ENCODE data around the gene CEP55.
"Not testable (repeated sequence)": the region's sequence is repeated elsewhere in the genome, so short reads cannot be mapped to it uniquely, and the experiment has no call there.

CEP55 gene

DNA sequence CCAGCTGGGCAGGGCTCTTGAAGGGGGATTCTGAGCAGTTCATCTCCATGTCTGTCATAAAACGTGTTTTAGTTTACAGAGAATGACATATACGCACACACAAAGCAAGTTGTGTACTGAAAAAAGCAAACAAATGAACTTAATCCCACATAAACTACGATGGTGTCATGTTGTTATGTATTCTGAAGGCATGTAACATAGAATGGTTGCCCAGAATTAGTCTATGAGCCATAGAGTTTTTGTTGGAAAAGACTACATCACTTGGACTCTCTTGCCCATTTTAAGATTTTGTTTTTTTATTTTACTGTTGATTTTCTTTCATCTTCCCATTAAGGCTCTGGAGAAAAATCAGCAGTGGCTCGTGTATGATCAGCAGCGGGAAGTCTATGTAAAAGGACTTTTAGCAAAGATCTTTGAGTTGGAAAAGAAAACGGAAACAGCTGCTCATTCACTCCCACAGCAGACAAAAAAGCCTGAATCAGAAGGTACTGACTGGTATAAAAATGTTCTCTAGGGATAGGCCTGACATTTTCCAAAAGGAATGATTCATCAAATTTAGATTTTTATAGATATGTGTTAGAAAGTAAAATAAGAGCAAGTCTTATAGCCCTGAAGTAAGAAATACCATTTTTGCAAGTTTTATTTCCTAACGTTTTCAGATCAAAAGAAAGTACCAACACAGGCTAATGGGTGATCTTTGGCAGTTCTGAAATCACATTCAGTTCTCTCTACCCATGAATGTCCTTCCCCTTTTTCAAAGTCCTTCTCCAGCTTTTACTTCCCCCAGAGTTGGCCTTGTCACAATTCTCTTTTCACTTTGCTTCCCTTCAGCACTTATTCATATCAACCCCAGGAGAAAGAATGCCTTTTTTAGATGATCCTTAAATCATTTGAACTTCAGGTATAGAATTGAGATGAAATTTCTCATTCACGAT, 18.9 kb downstream of the CEP55 start:
- H3K36me3 ChIP-seq (ENCODE audit: insufficient read depth, low read length) = no peaks in the 10 kb centered on the region
- H3K27ac ChIP-seq (ENCODE audit: low read depth, low read length) = no peak overlapping the region

DNA sequence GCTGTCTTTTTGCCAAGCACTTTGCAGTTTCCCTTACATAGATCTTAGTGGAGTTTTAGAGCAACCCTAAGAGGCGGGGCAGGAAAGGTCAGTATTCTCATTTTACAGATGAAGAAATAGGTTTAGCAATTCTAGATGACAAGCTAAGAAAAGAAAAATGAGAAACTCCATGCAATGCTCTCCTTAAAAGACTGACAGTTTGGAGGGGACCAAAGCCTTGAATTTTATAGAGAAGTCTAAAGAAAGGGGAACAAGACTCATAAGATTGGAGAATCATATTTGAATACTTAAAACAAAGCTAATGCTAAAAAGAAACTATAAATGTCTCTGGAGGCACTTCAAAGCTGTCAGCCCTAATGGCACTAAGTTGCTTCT, 19.6 kb downstream of the CEP55 start:
- Histone ChIP-seq H3K27ac (ENCODE audit: low read depth, low read length) (no peak overlapping the region), H3K9me3 (ENCODE audit: low read length) (no peaks in the 10 kb centered on the region), H3K4me1 (ENCODE audit: insufficient read depth, low read length) (no peaks in the 10 kb centered on the region), H3K27me3 (ENCODE audit: control insufficient read depth in 1 of 2, insufficient read depth in 2 of 2, low read length in 2 of 2) (no peaks in the 10 kb centered on the region), H3K36me3 (ENCODE audit: insufficient read depth, low read length) (no peaks in the 10 kb centered on the region), H3K9ac (ENCODE audit: low read length) (no peak overlapping the region), H3K4me3 (ENCODE audit: low read depth in 1 of 2, low read length in 2 of 2) (no peak overlapping the region)

More for the DNA sequence above, 18.9 kb downstream of the CEP55 start:
- Histone ChIP-seq H3K27me3 (ENCODE audit: control insufficient read depth in 1 of 2, insufficient read depth in 2 of 2, low read length in 2 of 2) (no peaks in the 10 kb centered on the region), H3K4me3 (ENCODE audit: low read depth in 1 of 2, low read length in 2 of 2) (no peak overlapping the region), H3K9me3 (ENCODE audit: low read length) (no peaks in the 10 kb centered on the region), H3K4me1 (ENCODE audit: insufficient read depth, low read length) (no peaks in the 10 kb centered on the region), H3K9ac (ENCODE audit: low read length) (no peak overlapping the region)

DNA sequence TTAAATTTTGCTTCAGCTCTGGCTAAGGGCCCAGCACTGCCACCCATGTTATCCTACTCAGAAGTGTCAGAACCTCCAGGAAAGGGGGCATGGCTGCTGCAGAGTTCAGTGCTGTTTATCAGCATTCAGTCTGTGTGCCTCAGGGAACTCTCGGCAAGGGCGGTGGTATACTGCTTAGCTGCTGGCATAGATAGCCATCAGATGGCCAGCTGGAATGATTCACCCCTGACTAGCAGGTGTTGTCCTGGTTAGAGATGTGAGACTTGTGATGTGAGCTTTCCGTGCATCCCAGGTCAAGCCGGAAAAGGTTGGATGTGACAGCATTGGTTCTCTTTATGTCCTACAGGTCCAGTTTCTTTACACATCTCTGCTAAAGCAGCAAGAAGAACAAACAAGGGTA, 22.1 kb downstream of the CEP55 start:
- H3K27ac ChIP-seq (ENCODE audit: low read depth, low read length) = no peak overlapping the region
- no peaks in the 10 kb centered on the region for H3K27me3 ChIP-seq (ENCODE audit: control insufficient read depth in 1 of 2, insufficient read depth in 2 of 2, low read length in 2 of 2)
- H3K4me3 ChIP-seq (ENCODE audit: low read depth in 1 of 2, low read length in 2 of 2) = no peak overlapping the region
- no peaks in the 10 kb centered on the region for H3K36me3 ChIP-seq (ENCODE audit: insufficient read depth, low read length)
- no peaks in the 10 kb centered on the region for H3K4me1 ChIP-seq (ENCODE audit: insufficient read depth, low read length)
- H3K9ac ChIP-seq (ENCODE audit: low read length) = no peak overlapping the region
- no peaks in the 10 kb centered on the region for H3K9me3 ChIP-seq (ENCODE audit: low read length)

DNA sequence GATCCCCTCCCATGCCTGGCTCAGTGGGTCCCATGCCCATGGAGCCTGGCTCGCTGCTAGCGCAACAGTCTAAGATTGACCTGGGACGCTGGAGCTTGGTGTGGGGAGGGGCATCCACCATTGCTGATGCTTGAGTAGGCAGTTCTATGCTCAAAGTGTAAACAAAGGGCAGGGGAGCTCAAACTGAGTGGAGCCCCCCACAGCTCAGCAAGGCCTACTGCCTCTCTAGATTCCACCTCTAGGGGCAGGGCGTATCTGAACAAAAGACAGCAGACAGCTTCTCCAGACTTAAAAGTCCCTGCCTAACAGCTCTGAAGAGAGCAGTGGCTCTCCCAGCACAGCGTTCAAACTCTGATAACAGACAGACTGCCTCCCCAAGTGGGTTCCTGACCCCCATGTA, 38.9 kb downstream of the CEP55 start:
- Histone ChIP-seq H3K27me3 (ENCODE audit: control insufficient read depth in 1 of 2, insufficient read depth in 2 of 2, low read length in 2 of 2) (no peaks in the 10 kb centered on the region), H3K27ac (ENCODE audit: low read depth, low read length) (no peak overlapping the region), H3K4me3 (ENCODE audit: low read depth in 1 of 2, low read length in 2 of 2) (no peak overlapping the region), H3K4me1 (ENCODE audit: insufficient read depth, low read length) (no peaks in the 10 kb centered on the region), H3K36me3 (ENCODE audit: insufficient read depth, low read length) (no peaks in the 10 kb centered on the region), H3K9me3 (ENCODE audit: low read length) (no peaks in the 10 kb centered on the region), H3K9ac (ENCODE audit: low read length) (no peak overlapping the region)

DNA sequence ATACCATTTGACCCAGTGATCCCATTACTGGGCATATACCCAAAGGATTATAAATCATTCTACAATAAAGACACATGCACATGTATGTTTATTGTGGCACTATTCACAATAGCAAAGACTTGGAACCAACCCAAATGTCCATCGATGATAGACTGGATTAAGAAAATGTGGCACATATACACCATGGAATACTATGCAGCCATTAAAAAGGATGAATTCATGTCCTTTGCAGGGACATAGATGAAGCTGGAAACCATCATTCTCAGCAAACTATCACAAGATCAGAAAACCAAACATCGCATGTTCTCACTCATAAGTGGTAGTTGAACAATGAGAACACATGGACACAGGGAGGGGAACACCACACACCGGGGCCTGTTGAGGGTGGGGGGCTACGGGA, 44.5 kb downstream of the CEP55 start:
- H3K9ac ChIP-seq (ENCODE audit: low read length); H3K27me3 ChIP-seq (ENCODE audit: control insufficient read depth in 1 of 2, insufficient read depth in 2 of 2, low read length in 2 of 2); H3K4me1 ChIP-seq (ENCODE audit: insufficient read depth, low read length); H3K9me3 ChIP-seq (ENCODE audit: low read length); H3K27ac ChIP-seq (ENCODE audit: low read depth, low read length); H3K36me3 ChIP-seq (ENCODE audit: insufficient read depth, low read length); H3K4me3 ChIP-seq (ENCODE audit: low read depth in 1 of 2, low read length in 2 of 2): not testable (repeated sequence)

DNA sequence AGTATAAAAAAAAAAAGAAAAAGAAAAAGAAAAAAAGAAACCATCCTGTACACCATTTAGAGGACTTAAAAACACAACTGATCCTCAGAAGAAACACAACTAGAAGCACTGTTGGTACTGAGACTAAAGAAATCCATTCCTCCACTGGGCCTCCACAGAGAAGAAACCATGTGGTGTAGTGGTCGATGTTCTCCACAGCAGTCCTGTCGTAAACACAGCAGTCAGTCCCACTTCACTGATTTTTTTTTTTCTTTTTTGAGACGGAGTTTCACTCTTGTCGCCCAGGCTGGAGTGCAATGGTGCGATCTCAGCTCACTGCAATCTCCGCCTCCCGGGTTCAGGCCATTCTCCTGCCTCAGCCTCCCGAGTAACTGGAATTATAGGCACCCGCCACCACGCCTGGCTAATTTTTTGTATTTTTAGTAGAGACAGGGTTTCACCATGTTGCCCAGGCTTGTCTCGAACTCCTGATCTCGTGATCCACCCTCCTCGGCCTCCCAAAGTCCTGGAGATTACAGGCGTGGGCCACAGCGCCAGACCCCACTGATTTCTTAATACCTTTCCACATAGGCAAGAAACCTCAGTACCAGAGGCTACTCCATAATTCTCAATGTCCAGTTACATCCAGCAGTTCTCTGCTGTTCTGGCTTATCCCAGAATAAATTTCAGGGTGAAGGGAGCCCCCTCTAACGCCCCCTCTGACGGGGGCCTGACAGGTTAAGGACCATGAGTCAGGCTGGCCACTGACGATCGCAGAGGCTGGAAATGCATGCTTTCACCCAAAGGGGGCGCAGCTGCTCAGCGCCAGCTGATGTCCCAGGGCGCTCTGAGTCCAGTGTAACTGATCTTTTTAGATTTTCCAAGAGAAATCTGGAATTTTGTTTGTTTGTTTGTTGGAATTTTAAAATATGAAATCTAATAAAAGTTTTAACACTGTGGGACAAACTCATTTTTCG, 45.3 kb downstream of the CEP55 start:
- no peak overlapping the region for H3K27ac ChIP-seq (ENCODE audit: low read depth, low read length)
- H3K9ac ChIP-seq (ENCODE audit: low read length) = no peak overlapping the region
- H3K4me3 ChIP-seq (ENCODE audit: low read depth in 1 of 2, low read length in 2 of 2) = peak overlapping the region in 1 of 2 donors; percentile 2
- H3K27me3 ChIP-seq (ENCODE audit: control insufficient read depth in 1 of 2, insufficient read depth in 2 of 2, low read length in 2 of 2) = no peaks in the 10 kb centered on the region
- H3K9me3 ChIP-seq (ENCODE audit: low read length) = no peaks in the 10 kb centered on the region
- H3K4me1 ChIP-seq (ENCODE audit: insufficient read depth, low read length) = no peaks in the 10 kb centered on the region
- no peaks in the 10 kb centered on the region for H3K36me3 ChIP-seq (ENCODE audit: insufficient read depth, low read length)

DNA sequence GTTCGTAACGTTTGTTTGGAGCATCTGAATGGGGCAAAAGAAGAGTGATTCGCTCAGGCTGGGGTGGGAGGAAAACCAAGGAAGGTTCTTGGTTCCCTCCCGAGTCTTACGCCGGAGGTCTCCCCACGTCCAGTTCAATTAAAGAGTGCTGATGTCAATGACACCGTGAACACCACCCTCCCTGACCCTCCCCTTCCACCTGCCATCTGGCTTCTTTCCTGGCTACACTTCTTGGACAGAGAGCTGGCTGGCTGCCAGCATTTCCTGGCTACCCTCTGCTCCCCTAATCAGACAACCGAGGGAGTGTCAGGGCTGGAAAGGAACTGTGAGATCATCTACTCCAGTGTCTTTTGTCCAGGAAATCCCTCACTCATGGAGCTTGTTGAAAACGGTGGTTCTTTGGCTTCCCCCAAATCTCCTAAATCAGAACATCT, 46.0 kb downstream of the CEP55 start:
- no peaks in the 10 kb centered on the region for H3K27me3 ChIP-seq (ENCODE audit: control insufficient read depth in 1 of 2, insufficient read depth in 2 of 2, low read length in 2 of 2)
- H3K27ac ChIP-seq (ENCODE audit: low read depth, low read length) = no peak overlapping the region
- no peak overlapping the region for H3K9ac ChIP-seq (ENCODE audit: low read length)
- H3K9me3 ChIP-seq (ENCODE audit: low read length) = no peaks in the 10 kb centered on the region
- no peaks in the 10 kb centered on the region for H3K36me3 ChIP-seq (ENCODE audit: insufficient read depth, low read length)
- no peaks in the 10 kb centered on the region for H3K4me1 ChIP-seq (ENCODE audit: insufficient read depth, low read length)
- peak overlapping the region in 1 of 2 donors; percentile 2 for H3K4me3 ChIP-seq (ENCODE audit: low read depth in 1 of 2, low read length in 2 of 2)

DNA sequence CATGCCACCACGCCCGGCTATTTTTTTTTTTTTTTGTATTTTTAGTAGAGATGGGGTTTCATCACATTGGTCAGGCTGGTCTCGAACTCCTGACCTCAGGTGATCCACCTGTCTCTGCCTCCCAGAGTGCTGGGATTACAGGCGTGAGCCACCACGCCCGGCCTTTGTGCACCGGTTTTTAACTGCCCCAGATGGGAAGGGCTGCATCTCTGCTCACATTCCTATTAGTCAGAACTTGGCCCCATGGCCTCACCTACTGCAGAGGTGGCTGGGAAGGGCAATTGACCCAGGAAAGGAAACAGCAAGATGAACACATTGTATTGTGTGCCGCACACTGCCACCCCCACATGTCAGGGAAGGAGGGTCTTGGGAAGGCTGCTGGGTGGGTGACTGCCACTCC, 50.6 kb downstream of the CEP55 start:
- H3K4me3 ChIP-seq (ENCODE audit: low read depth in 1 of 2, low read length in 2 of 2); H3K27ac ChIP-seq (ENCODE audit: low read depth, low read length); H3K27me3 ChIP-seq (ENCODE audit: control insufficient read depth in 1 of 2, insufficient read depth in 2 of 2, low read length in 2 of 2); H3K4me1 ChIP-seq (ENCODE audit: insufficient read depth, low read length); H3K9me3 ChIP-seq (ENCODE audit: low read length); H3K9ac ChIP-seq (ENCODE audit: low read length); H3K36me3 ChIP-seq (ENCODE audit: insufficient read depth, low read length): not testable (repeated sequence)

DNA sequence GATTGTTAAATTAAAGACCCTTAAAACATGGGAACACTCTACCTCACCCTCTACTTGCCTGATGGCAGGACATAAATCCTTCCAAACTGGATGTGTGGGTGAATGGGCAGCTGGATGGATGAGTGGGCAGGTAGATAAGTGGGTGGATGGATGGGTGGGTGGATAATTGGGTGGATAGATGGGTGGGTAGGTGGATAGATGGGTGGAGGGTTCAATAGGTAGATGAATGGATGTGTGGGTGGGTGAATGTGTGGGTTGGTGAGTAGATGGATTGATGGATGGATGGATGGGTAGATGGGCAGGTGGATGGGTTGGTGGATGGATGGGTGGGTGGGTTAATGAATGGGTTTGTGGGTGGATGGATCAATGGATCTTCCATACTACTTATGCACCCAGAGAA, 51.1 kb downstream of the CEP55 start:
- Histone ChIP-seq H3K36me3 (ENCODE audit: insufficient read depth, low read length) (no peaks in the 10 kb centered on the region), H3K4me1 (ENCODE audit: insufficient read depth, low read length) (no peaks in the 10 kb centered on the region), H3K4me3 (ENCODE audit: low read depth in 1 of 2, low read length in 2 of 2) (no peak overlapping the region), H3K9me3 (ENCODE audit: low read length) (no peaks in the 10 kb centered on the region), H3K9ac (ENCODE audit: low read length) (no peak overlapping the region), H3K27ac (ENCODE audit: low read depth, low read length) (no peak overlapping the region), H3K27me3 (ENCODE audit: control insufficient read depth in 1 of 2, insufficient read depth in 2 of 2, low read length in 2 of 2) (no peaks in the 10 kb centered on the region)

DNA sequence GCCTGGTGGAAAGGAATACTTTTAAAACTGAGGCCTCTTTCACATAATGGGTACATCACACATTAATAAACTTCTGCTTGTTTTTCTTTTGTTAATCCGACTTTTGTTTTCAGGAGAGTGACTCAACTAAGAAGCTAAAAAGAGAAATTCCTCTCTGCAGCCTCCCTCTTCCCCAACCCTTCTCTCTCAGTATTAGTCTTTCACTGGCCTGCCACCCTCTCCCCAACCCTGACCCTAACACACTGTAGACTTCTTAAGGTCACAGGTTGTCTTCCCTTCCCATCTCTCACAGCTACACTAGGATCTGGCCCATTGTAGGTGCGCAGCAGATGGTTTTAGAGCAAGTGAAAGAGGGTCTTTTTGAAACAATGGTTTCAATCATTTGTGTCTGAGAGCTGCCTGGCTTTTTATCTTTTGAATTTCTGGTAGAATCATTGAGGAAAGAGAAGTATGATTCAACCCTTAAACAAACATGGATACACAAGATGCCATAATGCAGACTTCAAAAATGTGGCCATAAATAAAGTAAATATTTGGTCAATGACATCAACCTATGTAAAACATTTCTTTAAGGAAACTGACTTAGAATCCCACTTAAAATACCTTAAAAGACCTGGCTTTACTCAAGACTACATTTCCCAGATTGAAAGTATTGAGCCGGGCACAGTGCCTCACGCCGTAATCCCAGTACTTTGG, 52.1 kb downstream of the CEP55 start:
- no peaks in the 10 kb centered on the region for H3K27me3 ChIP-seq (ENCODE audit: control insufficient read depth in 1 of 2, insufficient read depth in 2 of 2, low read length in 2 of 2)
- no peaks in the 10 kb centered on the region for H3K4me1 ChIP-seq (ENCODE audit: insufficient read depth, low read length)
- H3K9ac ChIP-seq (ENCODE audit: low read length) = no peak overlapping the region
- H3K9me3 ChIP-seq (ENCODE audit: low read length) = no peaks in the 10 kb centered on the region
- H3K36me3 ChIP-seq (ENCODE audit: insufficient read depth, low read length) = no peaks in the 10 kb centered on the region
- H3K27ac ChIP-seq (ENCODE audit: low read depth, low read length) = no peak overlapping the region
- no peak overlapping the region for H3K4me3 ChIP-seq (ENCODE audit: low read depth in 1 of 2, low read length in 2 of 2)

DNA sequence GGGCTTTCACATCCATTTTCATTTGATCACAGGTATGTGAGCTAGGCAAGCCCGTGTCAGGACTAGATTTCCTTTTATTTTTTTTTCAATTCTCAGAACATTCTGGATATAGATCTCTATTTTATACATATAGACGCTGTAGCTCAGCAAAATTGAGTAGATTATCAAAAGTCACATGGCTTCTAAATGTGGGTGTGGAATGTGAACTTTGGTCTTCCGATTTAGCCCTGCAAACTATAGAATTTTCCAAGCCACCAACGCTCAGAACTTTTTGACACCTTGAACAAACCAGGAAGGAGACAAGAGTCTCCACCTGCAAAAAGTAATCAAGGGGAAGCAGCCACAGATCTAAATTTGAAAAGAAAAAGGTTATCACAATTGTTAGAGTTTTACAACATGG, 54.2 kb downstream of the CEP55 start:
- no peaks in the 10 kb centered on the region for H3K36me3 ChIP-seq (ENCODE audit: insufficient read depth, low read length)
- H3K27ac ChIP-seq (ENCODE audit: low read depth, low read length) = no peak overlapping the region
- H3K9ac ChIP-seq (ENCODE audit: low read length) = no peak overlapping the region
- H3K27me3 ChIP-seq (ENCODE audit: control insufficient read depth in 1 of 2, insufficient read depth in 2 of 2, low read length in 2 of 2) = no peaks in the 10 kb centered on the region
- H3K4me3 ChIP-seq (ENCODE audit: low read depth in 1 of 2, low read length in 2 of 2) = no peak overlapping the region
- H3K9me3 ChIP-seq (ENCODE audit: low read length) = no peaks in the 10 kb centered on the region
- no peaks in the 10 kb centered on the region for H3K4me1 ChIP-seq (ENCODE audit: insufficient read depth, low read length)
